Measurements from ENCODE around the gene GRK6. TPM values are rescaled to one million over a fixed set of nuclear protein-coding genes. Genes with fewer than 3 reads are reported as not detected.

GRK6 gene
- total RNA-seq, 1 donor from 2014 or later = 59.4 TPM

DNA sequence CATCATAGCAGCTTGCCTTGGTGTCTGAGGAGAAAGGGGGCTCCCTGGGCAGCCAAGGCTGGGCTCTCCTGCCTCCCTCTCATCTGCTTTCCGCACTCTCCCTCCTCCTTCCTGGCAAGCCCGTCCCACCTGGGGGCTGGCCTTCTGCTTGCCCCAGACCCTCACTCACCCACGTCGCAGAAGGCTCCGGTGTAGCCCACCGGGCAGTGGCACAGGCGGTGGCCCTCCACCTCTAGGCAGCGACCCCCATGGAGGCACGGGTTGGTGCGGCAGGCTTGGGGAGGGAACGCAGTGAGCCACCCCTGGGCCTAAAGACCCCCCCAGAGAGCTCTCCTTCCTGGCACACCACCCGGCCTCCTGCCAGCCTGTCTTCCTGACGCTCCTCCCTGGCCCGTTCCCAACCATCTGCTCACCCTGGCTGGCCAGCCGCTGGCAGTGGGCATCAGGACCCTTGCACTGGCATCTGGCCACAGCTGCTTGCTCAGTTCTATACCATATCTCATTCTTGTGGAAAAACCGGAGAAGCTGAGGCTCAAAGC, 21.8 kb upstream of the GRK6 start:
- DNase-seq (no peak), ATAC-seq (no peak)
- Histone ChIP-seq H3K4me3 (peak overlapping the region; percentile 70), H3K9me3 (no peaks in the 10 kb centered on the region), H3K36me3 (no peaks in the 10 kb centered on the region), H3K27me3 (ENCODE audit: low read depth) (peaks cover 44% of the 10 kb centered on the region), H3K27ac (no peak overlapping the region), H3K4me1 (peaks cover 49% of the 10 kb centered on the region)
- no peak for TF ChIP-seq CTCF (IDR thresholded peaks at IDR 0.05)
- intact Hi-C loops (cut with DNase I) = loop anchor here (10.0 kb wide), 1 partner anchor 50 kb away; no protein-coding TSS in a partner anchor

GRCh38 chr5:177405312-177405711, 21.2 kb upstream of the GRK6 start:
- Histone ChIP-seq H3K36me3 (no peaks in the 10 kb centered on the region), H3K4me3 (no peak overlapping the region), H3K27ac (no peak overlapping the region), H3K4me1 (peaks cover 45% of the 10 kb centered on the region), H3K9me3 (no peaks in the 10 kb centered on the region), H3K27me3 (ENCODE audit: low read depth) (peaks cover 38% of the 10 kb centered on the region)
- DNase-seq (no peak), ATAC-seq (no peak)
- intact Hi-C loops (cut with DNase I) = loop anchor here (10.0 kb wide), 1 partner anchor 49 kb away; no protein-coding TSS in a partner anchor
- TF ChIP-seq CTCF (IDR thresholded peaks at IDR 0.05) = no peak

DNA sequence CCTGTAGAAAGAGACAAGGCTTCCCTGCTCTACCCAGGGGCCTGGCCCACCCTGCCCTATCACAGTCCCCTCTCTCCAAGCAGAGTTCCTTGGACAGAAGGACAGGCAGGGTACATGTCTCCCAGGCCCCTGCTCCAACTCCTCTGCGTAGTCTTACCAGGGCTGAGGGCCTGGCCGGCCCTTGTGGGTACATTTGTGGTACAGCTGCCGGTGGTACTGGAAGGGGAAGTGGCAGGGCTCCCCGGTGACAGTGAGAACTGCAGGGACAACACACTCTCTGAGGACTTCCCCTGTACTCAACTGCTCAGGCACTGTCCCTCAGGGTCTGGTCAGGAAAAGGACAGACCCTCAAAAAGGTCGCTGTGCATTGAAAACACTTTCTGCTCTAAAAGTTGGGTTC, 20.7 kb upstream of the GRK6 start:
- no peak for TF ChIP-seq CTCF (IDR thresholded peaks at IDR 0.05)
- Histone ChIP-seq H3K9me3 (no peaks in the 10 kb centered on the region), H3K27ac (no peak overlapping the region), H3K4me3 (no peak overlapping the region), H3K36me3 (no peaks in the 10 kb centered on the region), H3K27me3 (ENCODE audit: low read depth) (peaks cover 33% of the 10 kb centered on the region), H3K4me1 (peaks cover 44% of the 10 kb centered on the region)
- intact Hi-C loops (cut with DNase I) = loop anchor here (10.0 kb wide), 1 partner anchor 49 kb away; no protein-coding TSS in a partner anchor
- ATAC-seq (peak in 1 of 2 donors; percentile 24), DNase-seq (peak; percentile 82)

DNA sequence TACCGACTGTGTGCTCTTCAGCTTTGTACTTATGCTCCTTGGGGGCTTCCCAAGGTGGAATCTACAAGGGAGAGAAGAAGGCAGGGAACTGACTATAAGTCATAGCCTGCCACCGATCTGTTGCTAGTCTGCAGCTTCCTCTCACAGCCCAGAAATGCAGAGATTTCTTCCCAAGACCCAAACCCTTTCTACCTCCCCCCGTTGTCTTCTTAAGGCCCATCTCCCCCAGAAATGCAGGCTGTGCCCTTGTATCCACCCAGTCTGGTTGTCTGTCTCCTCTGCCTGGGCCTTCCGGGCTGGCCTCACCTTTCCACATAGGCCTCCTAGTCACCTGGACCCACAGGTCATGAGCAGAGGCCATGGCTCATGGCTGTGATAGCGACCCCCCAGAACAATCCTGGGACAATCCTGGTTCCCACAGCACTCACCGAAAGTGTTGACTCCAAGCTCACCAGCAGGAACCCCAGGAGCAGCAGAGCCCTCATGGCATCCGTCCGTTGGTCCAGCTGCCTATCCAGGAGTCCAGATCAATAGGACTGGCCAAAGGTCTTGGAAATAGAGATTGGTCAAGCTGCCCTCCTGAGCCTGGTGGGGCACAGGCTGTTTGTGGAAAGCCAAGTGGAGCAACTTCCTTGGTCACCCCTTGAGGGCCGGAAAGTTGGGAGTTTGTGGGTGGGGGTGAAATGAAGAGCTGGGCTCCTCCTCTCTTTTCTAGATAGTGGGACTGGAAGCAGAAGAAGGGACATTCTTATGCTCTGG, 17.3 kb upstream of the GRK6 start, which contains the start of gene F12:
F12 (minus strand) TSS at position 522 of the 759 bp plus-strand sequence; CDS start at position 485, 37 bp downstream.
- no peak for TF ChIP-seq CTCF (IDR thresholded peaks at IDR 0.05)
- H3K9me3 ChIP-seq = no peaks in the 10 kb centered on the region
- ATAC-seq = no peak
- H3K4me1 ChIP-seq = peaks cover 22% of the 10 kb centered on the region
- intact Hi-C loops (cut with DNase I) = loop anchor here (10.0 kb wide), 1 partner anchor 46 kb away; no protein-coding TSS in a partner anchor
- no peaks in the 10 kb centered on the region for H3K27me3 ChIP-seq (ENCODE audit: low read depth)
- no peaks in the 10 kb centered on the region for H3K36me3 ChIP-seq
- no peak for DNase-seq
- H3K4me3 ChIP-seq = no peak within 1 kb of the TSS
- H3K27ac ChIP-seq = no peak within 1 kb of the TSS

GRCh38 chr5:177410575-177410974, 15.9 kb upstream of the GRK6 start:
- DNase-seq = no peak
- no peak for TF ChIP-seq CTCF (IDR thresholded peaks at IDR 0.05)
- Histone ChIP-seq H3K4me1 (peaks cover 9% of the 10 kb centered on the region), H3K4me3 (no peak overlapping the region), H3K9me3 (no peaks in the 10 kb centered on the region), H3K27ac (no peak overlapping the region), H3K27me3 (ENCODE audit: low read depth) (no peaks in the 10 kb centered on the region), H3K36me3 (no peaks in the 10 kb centered on the region)
- intact Hi-C loops (cut with DNase I) = no loop called here
- ATAC-seq = no peak

Measured in lower lobe of right lung (tissue), 2 donors.